Activated CD4-positive, alpha-beta T cell treated with anti-CD3 and anti-CD28 coated beads, Interleukin-2, Interleukin-6, amounts not matched to agents 100 ng/mL and 50 ng/mL, durations not matched to agents 16 hours and 8 hours (primary cell): ENCODE results near the gene PAM.

ENCODE experiments used
- DNase-seq: peaks from one replicate; pipeline ENCODE4 v3.0.0-alpha.2; 2020

The PAM gene

DNA sequence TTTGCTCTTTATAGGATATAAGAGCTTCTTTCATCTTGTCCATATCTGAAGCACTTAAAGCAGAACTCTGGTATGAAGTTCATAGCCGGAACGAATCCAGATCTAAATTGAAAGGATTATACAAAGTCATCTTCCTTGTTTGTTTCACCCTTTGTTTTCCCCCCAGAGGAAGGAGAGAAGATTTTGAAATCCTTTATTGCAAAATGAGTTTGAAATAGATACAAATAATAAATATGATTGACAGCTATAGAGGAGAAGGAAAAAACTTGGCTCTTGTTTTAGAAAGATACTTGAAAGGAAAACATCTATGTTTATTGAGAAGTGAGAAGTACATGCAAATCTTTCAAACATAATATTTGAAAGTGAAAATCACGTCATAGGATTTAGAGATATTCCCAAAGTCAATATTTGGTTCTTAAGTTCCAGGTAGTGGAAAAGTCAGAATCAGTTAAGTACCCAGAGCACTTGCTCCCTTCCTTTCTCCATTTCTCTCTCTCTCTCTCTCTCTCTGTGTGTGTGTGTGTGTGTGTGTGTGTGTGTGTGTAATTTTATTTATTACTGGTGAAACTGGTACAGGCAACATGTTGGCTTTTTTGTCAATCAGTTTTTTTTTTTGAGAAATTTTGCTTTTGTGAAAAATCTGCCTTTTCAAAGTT, 27.2 kb downstream of the PAM start:
- no peak for DNase-seq

DNA sequence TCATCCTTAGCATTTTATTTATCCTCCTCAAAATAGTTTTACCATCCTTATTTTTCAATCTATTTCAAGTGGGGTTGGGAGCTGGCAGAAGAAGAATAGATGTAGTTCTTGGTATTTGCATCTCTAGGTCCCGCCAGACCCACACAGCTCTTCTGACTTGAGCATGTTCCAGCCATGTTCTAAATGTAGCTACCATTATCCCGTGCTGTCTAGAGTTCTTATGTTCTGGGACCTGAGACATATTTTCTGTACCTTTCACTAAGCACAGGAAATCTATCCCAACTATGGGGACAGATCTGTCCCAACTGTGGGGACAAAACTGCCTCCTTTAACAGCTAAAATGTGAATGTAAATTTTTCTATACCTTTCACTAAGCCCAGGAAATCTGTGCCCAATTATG, 32.0 kb downstream of the PAM start:
- DNase-seq: no peak

DNA sequence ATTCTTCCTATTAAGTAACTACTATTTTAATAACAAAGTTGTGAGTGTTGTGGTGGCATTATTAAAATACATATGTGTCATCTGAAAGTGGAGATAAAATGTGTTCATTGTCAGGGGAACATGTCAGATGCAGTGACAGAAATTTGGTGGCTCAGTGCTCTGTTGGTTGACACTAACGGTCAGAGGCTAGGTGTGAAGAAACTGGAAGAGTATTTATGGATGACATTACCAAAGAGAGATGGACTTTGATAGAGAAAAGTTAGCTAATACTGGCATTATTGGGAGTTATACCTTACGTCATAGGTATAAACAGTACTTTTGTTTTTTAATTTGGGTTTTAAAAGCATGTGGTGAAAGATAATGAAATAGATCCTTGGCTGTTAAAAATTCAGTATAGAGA, 33.7 kb downstream of the PAM start:
- DNase-seq: no peak

DNA sequence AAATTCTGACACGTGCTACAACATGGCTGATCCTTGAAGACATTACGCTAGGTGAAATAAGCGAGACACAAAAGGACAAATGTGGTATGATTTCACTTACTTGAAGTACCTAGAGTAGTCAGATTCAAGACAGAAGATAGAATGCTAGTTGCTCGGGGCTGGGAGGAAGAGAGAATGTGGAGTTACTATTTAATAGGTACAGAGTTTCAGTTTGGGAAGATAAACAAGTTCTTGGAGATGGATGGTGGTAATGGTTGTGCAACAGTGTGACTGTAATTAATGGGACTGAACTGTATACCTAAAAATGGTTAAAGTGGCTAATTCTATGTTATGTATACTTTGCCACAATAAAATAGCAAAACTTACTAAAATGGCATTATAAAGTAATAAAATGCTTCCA, 34.4 kb downstream of the PAM start:
- DNase-seq: no peak

DNA sequence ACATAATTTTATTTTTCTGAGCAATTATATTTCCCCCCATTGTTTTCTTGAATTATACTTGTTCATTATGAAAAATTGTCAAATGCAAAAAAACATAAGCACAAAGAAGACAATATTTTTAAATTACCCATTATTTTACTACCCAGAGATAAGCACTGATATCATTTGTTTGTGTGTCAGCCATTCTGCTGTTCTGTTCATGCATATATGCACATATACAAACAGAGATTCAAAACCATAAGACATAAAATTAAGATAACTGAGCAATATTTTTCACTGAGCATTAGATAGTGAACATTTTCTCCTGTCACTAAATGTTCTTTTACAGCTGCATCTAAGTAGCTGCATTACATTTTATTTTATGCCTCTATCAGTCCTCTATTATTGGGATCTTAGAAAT, 35.6 kb downstream of the PAM start:
- no peak for DNase-seq

DNA sequence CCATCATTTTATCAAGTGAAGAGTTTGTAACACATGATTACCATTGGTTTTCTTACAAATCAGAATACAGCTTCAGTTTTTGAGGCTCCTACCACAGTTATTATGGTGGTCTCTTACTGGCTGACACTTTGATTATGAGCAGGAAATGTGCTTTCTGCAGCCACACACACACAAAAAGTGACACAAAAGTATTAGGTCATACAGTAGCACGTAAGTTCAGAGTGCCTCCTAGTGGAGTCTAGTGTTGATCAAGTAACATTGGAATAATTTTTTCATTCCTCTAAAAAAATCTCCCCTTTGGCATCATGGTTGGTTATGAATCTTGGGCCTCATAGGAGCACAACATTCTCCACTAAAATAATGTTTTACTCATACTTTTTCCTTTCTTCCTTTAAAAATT, 37.6 kb downstream of the PAM start:
- peak; percentile 24 for DNase-seq

DNA sequence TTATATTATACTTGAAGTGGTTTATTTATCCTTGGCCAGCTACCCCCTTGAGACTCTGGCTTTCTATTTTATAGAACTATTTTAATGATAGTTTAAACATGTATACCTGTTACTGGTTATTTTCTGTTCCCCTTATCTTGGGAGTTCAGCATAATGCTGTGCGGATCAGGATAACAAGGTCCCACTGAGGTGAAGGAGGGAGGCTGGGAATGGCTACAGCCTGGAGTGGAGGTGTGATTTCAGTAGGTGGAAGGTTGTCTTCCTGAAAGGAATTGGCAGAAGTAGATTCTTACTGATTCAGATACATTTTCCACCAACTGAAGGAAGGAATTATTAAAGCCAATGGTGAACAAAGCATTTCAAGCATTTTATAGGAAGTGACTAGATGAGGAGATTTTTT, 38.9 kb downstream of the PAM start:
- no peak for DNase-seq

DNA sequence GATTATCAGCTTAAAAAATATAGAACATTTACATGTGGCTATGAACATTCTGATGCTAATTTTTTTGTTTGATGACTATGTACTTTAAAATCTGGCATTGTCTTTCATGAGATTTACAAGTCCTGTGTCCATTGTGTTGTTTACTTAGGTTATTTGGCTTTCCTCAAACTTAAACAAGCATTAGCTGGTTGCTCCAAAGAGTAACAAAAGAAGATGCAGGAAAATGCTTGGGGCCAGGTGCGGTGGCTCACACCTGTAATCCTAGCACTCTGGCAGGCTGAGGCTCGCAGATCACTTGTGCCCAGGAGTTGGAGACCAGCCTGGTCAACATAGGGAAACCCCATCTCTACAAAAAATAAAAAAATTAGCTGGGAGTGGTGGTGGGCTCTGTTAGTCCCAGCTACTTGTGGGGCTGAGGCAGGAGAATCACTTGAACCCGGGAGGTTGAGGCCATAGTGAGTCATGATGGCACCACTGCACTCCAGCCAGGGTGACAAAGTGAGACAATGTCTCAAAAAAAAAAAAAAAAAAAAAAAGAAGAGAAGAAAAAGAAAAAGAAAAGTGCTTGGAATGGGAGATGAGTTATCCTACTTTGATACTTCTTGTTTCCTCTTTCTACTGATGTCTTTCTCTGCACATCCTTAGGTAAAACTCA, 39.7 kb downstream of the PAM start:
- DNase-seq: no peak

DNA sequence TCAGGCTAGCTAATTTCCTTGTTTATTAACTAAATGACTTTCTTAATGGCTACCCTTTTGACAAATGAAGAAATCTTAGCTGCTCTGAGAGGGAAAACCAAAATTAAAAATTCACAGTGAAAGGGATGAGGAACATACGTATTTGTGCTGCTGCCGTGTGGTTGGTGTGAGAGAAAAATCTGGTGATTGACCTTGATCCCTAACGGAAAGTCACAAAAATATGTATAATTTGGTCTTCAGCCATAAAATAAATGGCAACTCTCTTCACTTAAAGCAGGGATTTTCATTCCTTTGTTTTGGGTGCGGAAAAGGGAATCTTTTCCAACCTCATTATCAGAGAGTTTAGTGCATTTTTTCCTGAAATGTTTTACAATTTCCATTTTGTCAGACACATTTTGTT, 40.4 kb downstream of the PAM start:
- DNase-seq: no peak

DNA sequence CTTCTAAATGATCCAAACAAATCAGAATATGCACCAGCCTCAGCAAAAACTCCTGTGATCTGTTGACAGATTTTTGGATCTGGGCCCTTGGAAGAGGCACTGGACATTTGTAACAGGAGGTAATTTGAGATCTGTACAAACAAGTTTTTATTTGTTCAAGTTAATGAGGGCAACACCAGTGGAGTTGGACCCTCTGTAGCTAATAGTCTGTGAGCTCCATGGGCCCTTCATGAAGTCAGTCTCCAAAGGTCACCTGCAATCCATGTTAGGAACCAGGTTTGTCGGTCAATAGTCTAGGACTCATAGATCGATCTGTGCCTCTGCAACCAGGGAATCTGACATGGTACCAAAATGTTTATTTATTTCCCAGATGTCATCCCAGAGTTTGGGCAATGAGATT, 40.9 kb downstream of the PAM start:
- no peak for DNase-seq

DNA sequence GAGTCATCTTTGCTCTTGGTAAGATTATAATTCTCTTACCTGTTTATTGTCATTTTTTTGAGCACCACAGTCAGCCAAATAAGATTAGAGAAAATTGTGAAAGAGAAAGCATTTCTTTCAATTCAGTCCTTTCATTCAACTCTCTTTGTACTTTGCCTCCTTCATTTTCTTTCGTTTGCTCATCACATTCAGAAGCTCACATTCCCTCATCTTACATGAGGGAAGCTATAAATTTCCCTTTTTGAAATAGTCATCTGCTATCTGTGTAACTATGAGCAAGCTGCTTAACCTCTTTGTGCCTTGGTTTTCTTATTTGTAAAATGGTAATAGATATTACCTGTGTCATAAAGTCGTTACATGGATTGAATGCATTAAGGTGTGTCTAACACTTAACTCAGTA, 41.4 kb downstream of the PAM start:
- DNase-seq: no peak

DNA sequence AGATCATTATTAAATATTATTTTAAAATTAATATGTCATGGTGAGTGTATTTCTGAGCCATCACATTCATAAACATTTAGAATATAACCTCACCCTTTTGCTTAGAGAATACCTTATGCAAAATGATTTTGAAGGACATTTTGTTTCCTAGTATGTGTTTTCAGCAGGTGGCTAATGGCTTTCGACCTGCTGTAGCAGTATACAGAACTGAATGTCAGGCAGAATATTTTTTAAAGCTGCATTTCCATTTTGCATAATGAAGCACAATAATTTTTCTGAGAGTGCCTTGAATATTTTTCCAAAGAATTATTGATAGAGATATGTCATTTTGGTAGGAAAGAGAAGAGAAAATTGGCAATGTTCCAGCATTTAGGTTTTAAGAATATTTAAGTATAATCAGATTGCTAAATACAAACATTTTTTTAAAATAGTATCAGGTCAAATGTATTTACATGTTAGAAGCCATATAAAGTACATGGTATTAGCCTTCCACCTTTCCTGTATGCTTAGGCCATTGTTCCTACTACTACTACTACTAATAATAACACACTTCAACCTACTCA, 42.3 kb downstream of the PAM start:
- DNase-seq: no peak

DNA sequence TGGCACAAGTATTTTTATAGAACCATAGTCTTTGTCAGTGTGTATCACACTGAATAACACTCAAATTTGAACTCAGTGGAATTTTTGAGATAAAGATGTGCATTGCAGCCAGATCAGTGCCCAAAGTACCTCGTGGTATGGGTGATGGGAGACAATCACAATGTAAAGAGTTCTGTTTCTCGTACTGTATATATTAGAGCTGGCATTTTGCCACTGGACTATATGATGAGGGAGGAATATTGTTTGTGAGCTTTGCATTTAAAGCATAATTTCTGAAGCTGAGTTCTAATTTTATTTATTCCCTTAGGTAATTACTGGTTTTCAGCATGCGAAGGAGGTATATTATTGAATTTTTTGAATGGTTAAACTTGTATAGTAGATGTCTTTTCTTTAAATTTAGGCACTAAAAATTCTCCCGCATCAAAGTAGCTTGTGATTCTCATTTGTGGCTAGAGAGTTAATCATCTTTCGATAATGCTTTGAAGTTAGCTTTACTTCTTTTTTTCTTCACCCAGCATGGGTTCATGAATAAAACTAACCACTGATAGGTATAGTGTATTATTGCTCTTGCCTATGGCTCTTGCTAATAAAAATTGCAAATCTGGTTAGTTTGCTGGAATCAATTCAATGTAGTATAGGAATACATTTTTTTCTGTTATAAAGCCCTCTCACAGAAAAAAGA, 43.1 kb downstream of the PAM start:
- DNase-seq: no peak

DNA sequence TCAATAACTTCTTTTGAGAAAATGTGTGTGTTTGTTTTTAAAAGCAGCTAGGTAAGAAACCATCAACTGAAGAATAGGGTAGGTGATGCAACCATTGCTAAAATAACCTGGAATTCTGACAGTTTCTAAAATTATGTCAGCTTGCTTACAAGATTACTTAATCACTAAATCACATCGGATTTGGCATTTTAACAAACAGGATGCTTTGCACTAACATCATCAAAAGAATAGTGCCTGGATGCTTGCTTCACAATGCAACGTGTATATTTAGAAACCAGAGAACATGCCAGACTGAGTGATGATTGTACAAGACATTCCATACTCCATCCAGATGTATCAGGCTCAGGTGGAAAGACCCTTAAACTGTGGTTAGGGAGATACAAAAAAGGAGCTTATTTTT, 43.9 kb downstream of the PAM start:
- no peak for DNase-seq

DNA sequence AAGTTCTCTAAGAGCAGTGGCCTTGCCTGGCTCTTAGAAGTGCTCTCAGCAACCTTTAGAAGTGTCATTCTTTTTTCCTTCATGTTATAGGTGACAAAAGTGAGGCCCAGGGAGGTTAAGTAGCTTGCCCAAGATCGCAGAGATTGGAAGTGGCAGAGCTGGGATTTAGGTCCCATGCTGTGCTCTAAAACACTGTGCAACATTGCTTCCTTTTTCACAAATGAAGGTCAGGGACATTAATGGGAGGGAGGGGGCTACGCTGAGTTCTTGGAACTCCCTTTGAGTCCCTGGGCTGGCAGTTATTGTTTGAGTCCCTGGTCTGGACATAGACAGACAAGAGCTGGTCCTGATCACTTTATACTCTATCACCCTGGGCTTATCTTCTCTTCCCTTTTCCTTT, 45.3 kb downstream of the PAM start:
- no peak for DNase-seq

DNA sequence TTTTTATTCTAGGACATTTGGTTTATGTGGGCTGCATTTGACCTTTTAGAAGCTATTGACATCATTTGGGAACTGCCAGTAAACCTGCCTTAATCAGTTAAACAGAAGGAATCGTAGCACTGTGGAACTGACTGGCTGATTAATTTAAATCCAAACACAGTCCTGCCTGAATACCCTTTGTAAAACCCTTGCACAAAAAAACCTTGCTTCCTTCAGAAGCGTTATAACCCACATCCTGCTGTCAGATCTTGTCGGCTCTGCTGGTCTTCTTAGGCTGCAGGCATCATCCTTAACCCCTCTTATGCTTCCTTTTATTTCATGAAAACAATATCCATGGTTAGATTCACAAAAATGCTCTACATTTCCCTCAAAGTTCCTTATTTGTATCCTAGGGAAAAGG, 46.3 kb downstream of the PAM start:
- peak; percentile 44 for DNase-seq

DNA sequence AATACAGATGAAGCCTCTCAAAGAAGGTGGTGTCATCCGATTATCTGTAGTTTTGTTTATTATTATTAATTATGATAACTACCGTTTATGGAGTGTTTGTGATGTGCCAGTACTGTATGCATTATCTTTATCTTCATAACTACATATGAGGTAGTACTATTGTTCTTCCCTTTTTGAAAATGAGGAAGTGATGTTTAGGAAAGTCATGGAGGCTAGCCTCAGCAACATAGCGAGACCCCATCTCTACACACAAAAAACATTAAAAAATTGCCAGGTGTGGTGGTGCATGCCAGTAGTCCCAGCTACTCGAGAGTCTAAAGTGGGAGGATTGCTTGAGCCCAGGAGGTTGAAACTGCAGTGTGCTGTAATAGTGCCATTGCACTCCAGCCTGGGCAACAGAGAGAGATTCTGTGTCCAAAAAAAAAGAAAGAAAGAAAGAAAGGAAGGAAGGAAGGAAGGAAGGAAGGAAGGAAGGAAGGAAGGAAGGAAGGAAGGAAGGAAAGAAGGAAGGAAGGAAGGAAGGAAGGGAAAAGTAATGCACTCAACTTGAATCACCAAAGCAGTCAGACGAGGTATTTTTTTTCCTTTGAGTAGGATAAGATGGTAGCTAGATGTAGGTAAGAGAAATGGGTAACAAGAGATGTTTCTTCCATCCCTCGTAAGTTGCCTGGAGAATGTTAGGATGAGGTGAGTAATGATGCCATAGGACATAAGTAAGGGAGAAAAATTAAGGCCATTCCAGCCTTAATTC, 47.8 kb downstream of the PAM start:
- DNase-seq: no peak

DNA sequence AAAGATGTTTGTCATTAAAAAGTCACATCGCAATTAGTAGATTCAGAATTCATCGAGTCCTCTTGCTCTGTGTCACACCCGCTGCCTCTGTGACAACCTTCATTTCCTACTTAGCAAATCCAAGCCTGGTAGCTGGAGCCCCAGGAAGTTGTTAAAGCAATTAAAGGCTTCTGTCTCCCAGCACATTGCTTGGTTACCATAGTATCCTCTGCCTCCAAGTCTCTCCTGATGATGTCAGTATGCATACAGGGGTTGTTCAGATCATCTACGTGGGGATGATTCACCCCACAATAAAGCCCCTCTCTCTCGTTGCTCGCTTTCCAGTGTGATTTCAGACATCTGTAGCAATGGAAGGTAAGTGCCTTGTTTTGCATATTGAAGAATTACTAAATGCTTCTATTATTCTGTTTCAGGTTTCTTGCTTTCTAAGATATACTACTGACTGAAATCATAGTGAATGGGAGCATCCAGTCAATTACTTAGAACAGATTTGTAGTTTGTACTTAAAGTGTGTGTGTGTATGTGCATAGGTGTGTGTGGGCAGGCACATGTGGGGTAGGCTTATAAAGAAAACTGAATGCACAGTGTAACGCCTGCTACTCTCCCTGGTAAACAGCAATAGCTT, 52.9 kb downstream of the PAM start:
- DNase-seq: no peak

DNA sequence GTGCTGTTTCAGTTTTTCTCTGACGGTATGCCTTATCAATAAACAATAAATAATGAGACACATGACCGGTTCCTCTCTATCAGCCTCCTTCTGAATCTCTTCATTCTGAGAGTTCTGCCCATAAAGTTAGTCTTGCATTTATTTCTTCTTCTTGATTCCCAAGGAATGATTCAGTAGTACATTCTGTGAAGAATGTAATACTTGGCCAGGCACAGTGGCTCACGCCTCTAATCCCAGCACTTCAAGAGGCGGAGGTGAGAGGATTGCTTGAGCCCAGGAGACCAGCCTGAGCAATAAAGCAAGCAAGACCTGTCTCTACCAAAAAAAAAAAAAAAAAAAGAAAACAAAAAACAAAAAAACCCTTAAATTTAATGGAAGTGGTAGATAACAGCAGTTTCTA, 53.9 kb downstream of the PAM start:
- DNase-seq: no peak

DNA sequence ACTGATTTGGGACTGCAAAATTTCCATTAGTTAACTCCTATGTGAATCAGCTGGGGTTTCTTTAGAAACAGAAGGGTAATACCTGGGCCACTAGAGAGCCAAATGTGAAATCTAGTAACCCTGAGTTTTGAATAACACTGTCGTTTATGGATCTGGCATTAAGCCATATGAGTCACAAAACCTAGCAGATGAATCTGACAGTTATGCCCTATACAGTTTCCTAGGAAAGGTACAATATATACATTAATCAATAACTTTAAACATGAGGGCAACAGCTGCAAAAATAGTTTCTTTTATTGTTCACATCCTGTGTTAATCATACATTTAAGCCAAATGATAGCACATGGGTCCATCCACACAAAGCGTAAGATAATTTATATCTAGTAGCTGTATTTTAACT, 56.9 kb downstream of the PAM start:
- DNase-seq: no peak

DNA sequence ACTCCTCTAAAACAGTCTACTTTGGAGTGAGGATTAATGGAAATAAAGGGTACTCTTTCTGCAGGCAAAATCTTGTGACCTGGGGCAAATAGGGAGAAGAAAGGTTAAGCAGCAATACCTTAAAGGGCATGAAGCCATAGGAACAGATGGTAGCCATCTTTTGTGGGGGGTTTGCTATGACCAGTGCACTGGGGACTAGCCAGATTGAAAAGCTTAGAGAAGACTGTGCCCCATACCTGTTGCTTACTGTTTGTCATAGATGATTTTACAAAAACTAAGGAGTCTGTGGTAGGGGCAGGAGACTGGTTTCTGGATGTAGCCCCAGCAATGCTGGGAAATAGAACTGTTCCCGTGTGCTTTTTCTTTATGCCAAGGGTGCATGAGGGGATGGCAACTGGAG, 58.6 kb downstream of the PAM start:
- DNase-seq: no peak

DNA sequence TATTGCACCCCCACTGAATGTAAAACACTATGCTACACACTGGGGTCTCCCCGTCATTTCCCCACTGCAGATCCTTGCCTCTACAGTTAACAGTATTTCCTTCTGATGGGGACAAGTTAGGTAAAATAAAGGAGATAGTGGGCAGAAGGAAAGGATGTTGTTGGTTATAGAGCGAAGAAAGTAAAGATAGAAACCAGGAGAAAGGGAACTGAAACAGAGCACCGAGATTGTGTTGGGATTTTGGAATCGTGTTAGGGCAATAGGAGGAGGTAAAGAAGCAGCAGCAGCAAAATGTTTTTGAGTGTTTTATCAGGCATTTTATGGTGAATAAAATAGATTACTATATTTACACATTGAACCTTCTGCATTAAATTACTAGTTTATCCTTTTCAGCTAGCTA, 60.0 kb downstream of the PAM start:
- no peak for DNase-seq
